HepG2 (cell line): Measurements from ENCODE around the gene COASY. TPM values are rescaled to one million over a fixed set of nuclear protein-coding genes. Genes with fewer than 3 reads are reported as not detected.
A peak's percentile ranks its signal among the peaks of the same experiment; 100 is the strongest.

Experiments used
- GATAD2A ChIP-seq: IDR thresholded peaks from 2 replicates; pipeline ENCODE4 v1.6.1; 2016
- HINFP ChIP-seq: sonication (generic); formaldehyde crosslinking; IDR thresholded peaks from 2 replicates; pipeline ENCODE4 v1.4.0; 2020; ENCODE audit warnings: low read depth, mild to moderate bottlenecking, missing genetic modification reagents
- IKZF1 ChIP-seq: fragments of 450-650 bp; IDR thresholded peaks from 2 replicates; pipeline ENCODE4 v1.7.1; 2016
- KDM3A ChIP-seq: IDR thresholded peaks from 2 replicates; pipeline ENCODE4 v1.6.1; 2018; ENCODE audit warnings: low read depth, missing compliant biosample characterization
- NFIB ChIP-seq: sonication (generic); formaldehyde crosslinking; IDR thresholded peaks from 2 replicates; pipeline ENCODE4 v1.9.0; 2021; ENCODE audit warnings: missing genetic modification reagents, mild to moderate bottlenecking, borderline replicate concordance
- PLRG1 ChIP-seq: fragments of 450-650 bp; conservative IDR thresholded peaks from 2 replicates; pipeline ENCODE4 v1.6.1; 2016
- PRDM10 ChIP-seq: sonication (generic); formaldehyde crosslinking; IDR thresholded peaks from 2 replicates; pipeline ENCODE4 v1.4.0; 2020; ENCODE audit warnings: low read depth, missing genetic modification reagents
- USF2 ChIP-seq, 2 experiments: sonication (generic) in 1 of 2; formaldehyde crosslinking in 1 of 2; IDR thresholded peaks; 2 replicates each; pipeline versions ENCODE4 v1.5.1 to v1.6.1; 2011 to 2020; ENCODE audit warnings: borderline replicate concordance in 1 of 2, low read depth in 1 of 2, low read length in 1 of 2, mild to moderate bottlenecking in 1 of 2, missing genetic modification reagents in 1 of 2, moderate library complexity in 1 of 2
- WIZ ChIP-seq: sonication (generic); formaldehyde crosslinking; IDR thresholded peaks from 2 replicates; pipeline ENCODE4 v1.5.1; 2020; ENCODE audit warnings: mild to moderate bottlenecking, missing genetic modification reagents
- ZBTB46 ChIP-seq: sonication (generic); formaldehyde crosslinking; IDR thresholded peaks from 2 replicates; pipeline ENCODE4 v1.4.0; 2020; ENCODE audit warnings: mild to moderate bottlenecking, missing genetic modification reagents, borderline replicate concordance
- ZNF34 ChIP-seq: sonication (generic); formaldehyde crosslinking; IDR thresholded peaks from 2 replicates; pipeline ENCODE4 v1.4.0; 2020; ENCODE audit warnings: mild to moderate bottlenecking, missing genetic modification reagents, borderline replicate concordance
- ZNF484 ChIP-seq: sonication (generic); formaldehyde crosslinking; IDR thresholded peaks from 2 replicates; pipeline ENCODE4 v1.5.1; 2020; ENCODE audit warnings: mild to moderate bottlenecking, low read depth, missing genetic modification reagents, borderline replicate concordance
- ZNF737 ChIP-seq: sonication (generic); formaldehyde crosslinking; IDR thresholded peaks from 2 replicates; pipeline ENCODE4 v1.5.0; 2020; ENCODE audit warnings: missing genetic modification reagents, mild to moderate bottlenecking, borderline replicate concordance
- ZNF772 ChIP-seq: sonication (generic); formaldehyde crosslinking; IDR thresholded peaks from 2 replicates; pipeline ENCODE4 v1.5.0; 2020; ENCODE audit warnings: mild to moderate bottlenecking, missing genetic modification reagents
- ZNF800 ChIP-seq: sonication (generic); formaldehyde crosslinking; IDR thresholded peaks from 2 replicates; pipeline ENCODE4 v1.4.0; 2020; ENCODE audit warnings: missing genetic modification reagents
- polyA plus RNA-seq, 8 experiments: library from polyadenylated mRNA; depleted of rRNA in 3 of 8; stranded (reverse) in 7 of 8; unstranded in 1 of 8; fragments of >200 nt; fragmentation: Illumina TruSeq in 4 of 8; extraction: Trizol in 4 of 8; gene quantifications; 2 replicates each; pipeline versions ENCODE4 v1.2.1 to v1.2.3, GENCODE V29; 2011 to 2016; ENCODE audit warnings: low read depth in 4 of 8, missing spikeins in 1 of 8, mixed read lengths in 1 of 8; ENCODE audit not compliant: insufficient read depth in 1 of 8
- total RNA-seq, 5 experiments: library from RNA; depleted of rRNA; stranded (reverse); fragments of >200 nt; fragmentation: Illumina TruSeq; extraction: Trizol; gene quantifications; 2 replicates each; pipeline ENCODE4 v1.2.3, GENCODE V29; 2016; ENCODE audit warnings: low read depth in 1 of 5

The COASY gene
- total and polyA plus RNA-seq, 2 of the 13 experiments (the other 11 are each of a cell fraction or from before 2014, with no cell fraction given) = 90.7 to 125 TPM

- TF ChIP-seq ZBTB46 (CRISPR knock-in tag) (0 out of 2 replicates have a peak, but pooled peaks have one; percentile 20), ZNF34 (no peak), KDM3A (no peak), PRDM10 (CRISPR knock-in tag) (no peak), ZNF737 (no peak), WIZ (CRISPR knock-in tag) (0 out of 2 replicates have a peak, but pooled peaks have one; percentile 63), NFIB (CRISPR knock-in tag) (peak; percentile 89; the same call in 1 of the 2 replicates), USF2 (IDR thresholded peaks at IDR 0.05; ENCODE audit: low read depth, low read length) (peak; percentile 90), USF2 (CRISPR knock-in tag; IDR thresholded peaks at IDR 0.05; ENCODE audit: borderline replicate concordance) (peak; percentile 95; the same call in 1 of the 2 replicates), ZNF484 (CRISPR knock-in tag) (no peak), ZNF800 (CRISPR knock-in tag) (0 out of 2 replicates have a peak, but pooled peaks have one; percentile 36), GATAD2A (CRISPR knock-in tag) (peak; percentile 77), ZNF772 (CRISPR knock-in tag) (no peak), IKZF1 (no peak), PLRG1 (no peak), HINFP (CRISPR knock-in tag) (no peak; the same call in 1 of the 2 replicates)
These were observed 25.9 kb upstream of the COASY start, which contains the start of gene NAGLU (continued) for GRCh38 chr17:42536048-42536371.
